Measurements from ENCODE around the gene KLF9. TPM values are rescaled to one million over a fixed set of nuclear protein-coding genes. Genes with fewer than 3 reads are reported as not detected.
A peak's percentile ranks its signal among the peaks of the same experiment; 100 is the strongest.

The KLF9 gene
- total RNA-seq, 3 donors from 2014 or later (not counting 1 experiment from before 2014, with no cell fraction given) = 47.7 to 79.3 (median 51.2) TPM

DNA sequence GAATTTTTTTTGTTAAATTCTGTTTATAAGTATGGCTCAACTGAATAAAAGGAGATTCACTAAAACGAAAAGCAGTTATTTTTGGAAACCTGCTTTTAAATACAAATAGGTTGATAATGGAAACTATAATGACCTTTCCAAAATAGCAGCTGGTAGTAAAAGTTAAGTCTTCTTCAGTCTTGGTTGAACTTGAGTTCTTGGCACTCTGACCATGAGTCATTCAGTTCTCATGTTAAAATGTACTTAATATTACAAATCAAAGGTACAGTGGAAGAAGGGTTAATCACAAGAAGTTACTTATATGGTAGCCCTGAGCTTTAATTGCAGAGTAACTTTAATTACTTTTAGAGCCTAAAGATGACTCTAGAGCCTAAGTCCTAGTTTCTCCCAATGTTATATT lies 62.1 kb downstream of the KLF9 start:
- Histone ChIP-seq H3K27me3 (ENCODE audit: control insufficient read depth, insufficient read depth, low read length) (no peaks in the 10 kb centered on the region), H3K4me3 (ENCODE audit: low read length) (no peak overlapping the region), H3K9me3 (ENCODE audit: control insufficient read depth, insufficient read depth, low read length) (no peaks in the 10 kb centered on the region), H3K27ac (ENCODE audit: low read length) (no peak overlapping the region), H3K4me1 (ENCODE audit: control insufficient read depth, insufficient read depth, low read length) (no peaks in the 10 kb centered on the region), H3K36me3 (ENCODE audit: control insufficient read depth, insufficient read depth, low read length) (peaks cover 22% of the 10 kb centered on the region)
- ATAC-seq = no peak
- Mint-ChIP-seq H3K9me3 (no peaks in the 10 kb centered on the region), H3K4me3 (no peak overlapping the region), H3K4me1 (peaks cover 5% of the 10 kb centered on the region in 2 donors), H3K27ac (no peak overlapping the region), H3K36me3 (peaks cover 12% of the 10 kb centered on the region), H3K27me3 (ENCODE audit: low read depth in 2 of 2) (no peaks in the 10 kb centered on the region)
- intact Hi-C loops (cut with micrococcal nuclease) = loop anchor here (5.0 kb wide), 1 partner anchor 40 kb away; no protein-coding TSS in a partner anchor
- 100% methylated on average over 1 of the region's 1 CpG for whole genome bisulfite sequencing (ENCODE audit: insufficient coverage)
- TF ChIP-seq, protein P1, sequence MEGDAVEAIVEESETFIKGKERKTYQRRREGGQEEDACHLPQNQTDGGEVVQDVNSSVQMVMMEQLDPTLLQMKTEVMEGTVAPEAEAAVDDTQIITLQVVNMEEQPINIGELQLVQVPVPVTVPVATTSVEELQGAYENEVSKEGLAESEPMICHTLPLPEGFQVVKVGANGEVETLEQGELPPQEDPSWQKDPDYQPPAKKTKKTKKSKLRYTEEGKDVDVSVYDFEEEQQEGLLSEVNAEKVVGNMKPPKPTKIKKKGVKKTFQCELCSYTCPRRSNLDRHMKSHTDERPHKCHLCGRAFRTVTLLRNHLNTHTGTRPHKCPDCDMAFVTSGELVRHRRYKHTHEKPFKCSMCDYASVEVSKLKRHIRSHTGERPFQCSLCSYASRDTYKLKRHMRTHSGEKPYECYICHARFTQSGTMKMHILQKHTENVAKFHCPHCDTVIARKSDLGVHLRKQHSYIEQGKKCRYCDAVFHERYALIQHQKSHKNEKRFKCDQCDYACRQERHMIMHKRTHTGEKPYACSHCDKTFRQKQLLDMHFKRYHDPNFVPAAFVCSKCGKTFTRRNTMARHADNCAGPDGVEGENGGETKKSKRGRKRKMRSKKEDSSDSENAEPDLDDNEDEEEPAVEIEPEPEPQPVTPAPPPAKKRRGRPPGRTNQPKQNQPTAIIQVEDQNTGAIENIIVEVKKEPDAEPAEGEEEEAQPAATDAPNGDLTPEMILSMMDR (IDR thresholded peaks at IDR 0.05) = no peak
- no peak for DNase-seq

DNA sequence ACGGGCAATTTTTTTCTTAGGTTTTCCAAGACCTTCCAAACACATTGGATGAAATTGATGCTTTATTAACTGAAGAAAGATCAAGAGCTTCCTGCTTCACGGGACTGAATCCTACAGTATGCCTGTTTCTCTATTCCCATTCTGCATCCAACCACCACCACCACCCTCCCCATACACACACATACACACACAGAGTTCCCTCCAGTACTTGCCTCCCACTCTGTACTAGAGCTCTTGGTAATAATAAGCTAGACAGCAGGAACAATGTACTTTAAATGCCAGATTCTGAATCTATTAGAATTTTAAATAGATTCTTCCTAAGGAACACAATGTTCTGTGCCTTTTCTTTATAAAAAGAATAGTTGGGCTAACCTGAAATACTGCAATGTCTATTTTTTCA lies 67.4 kb downstream of the KLF9 start:
- Mint-ChIP-seq H3K9me3 (no peaks in the 10 kb centered on the region), H3K36me3 (peaks cover 21% of the 10 kb centered on the region), H3K4me3 (no peak overlapping the region), H3K27me3 (ENCODE audit: low read depth in 2 of 2) (no peaks in the 10 kb centered on the region), H3K27ac (peak overlapping the region in 1 of 2 donors; percentile 1), H3K4me1 (no peaks in the 10 kb centered on the region)
- no peak overlapping the region for H3K4me3 ChIP-seq (ENCODE audit: low read length)
- WGBS (ENCODE audit: insufficient coverage) = 100% methylated on average over 1 of the region's 2 CpGs
- ATAC-seq (no peak), DNase-seq (no peak)
- H3K27me3 ChIP-seq (ENCODE audit: control insufficient read depth, insufficient read depth, low read length) = no peaks in the 10 kb centered on the region
- peaks cover 31% of the 10 kb centered on the region for H3K36me3 ChIP-seq (ENCODE audit: control insufficient read depth, insufficient read depth, low read length)
- intact Hi-C loops (cut with micrococcal nuclease) = no loop called here
- H3K27ac ChIP-seq (ENCODE audit: low read length) = no peak overlapping the region
- no peaks in the 10 kb centered on the region for H3K9me3 ChIP-seq (ENCODE audit: control insufficient read depth, insufficient read depth, low read length)
- no peaks in the 10 kb centered on the region for H3K4me1 ChIP-seq (ENCODE audit: control insufficient read depth, insufficient read depth, low read length)
- TF ChIP-seq, protein P1 (IDR thresholded peaks at IDR 0.05) = no peak

DNA sequence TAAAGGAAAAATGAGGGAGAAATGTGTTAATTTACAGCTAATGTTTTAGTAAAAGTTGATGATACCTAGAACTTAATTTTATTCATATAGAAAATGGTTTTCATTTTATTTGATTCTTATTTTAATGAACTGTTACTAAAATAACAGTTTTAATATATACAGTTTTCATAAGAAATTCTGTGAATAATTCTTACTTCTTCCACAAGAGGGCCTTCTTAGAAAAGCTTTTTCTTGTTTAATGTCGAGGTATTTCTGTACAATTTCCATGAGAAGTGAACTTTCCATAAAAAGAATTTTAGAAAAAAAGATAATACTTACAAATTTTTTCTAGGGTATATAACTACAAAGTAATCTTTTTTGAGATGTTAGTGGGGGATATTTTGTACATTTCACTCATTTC lies 73.9 kb downstream of the KLF9 start:
- Histone ChIP-seq H3K27me3 (ENCODE audit: control insufficient read depth, insufficient read depth, low read length) (no peaks in the 10 kb centered on the region), H3K27ac (ENCODE audit: low read length) (no peak overlapping the region), H3K4me1 (ENCODE audit: control insufficient read depth, insufficient read depth, low read length) (no peaks in the 10 kb centered on the region), H3K9me3 (ENCODE audit: control insufficient read depth, insufficient read depth, low read length) (no peaks in the 10 kb centered on the region), H3K36me3 (ENCODE audit: control insufficient read depth, insufficient read depth, low read length) (no peaks in the 10 kb centered on the region), H3K4me3 (ENCODE audit: low read length) (no peak overlapping the region)
- Mint-ChIP-seq H3K27me3 (ENCODE audit: low read depth in 2 of 2) (no peaks in the 10 kb centered on the region), H3K9me3 (no peaks in the 10 kb centered on the region), H3K27ac (no peak overlapping the region), H3K4me3 (no peak overlapping the region), H3K4me1 (peaks cover 0 to 10% of the 10 kb centered on the region in 2 donors), H3K36me3 (no peaks in the 10 kb centered on the region)
- WGBS (ENCODE audit: insufficient coverage) = no CpG with 5 or more reads among the region's 1 CpG
- ATAC-seq = no peak
- peak in 1 of 2 donors; percentile 47 for DNase-seq
- TF ChIP-seq, protein P1 (IDR thresholded peaks at IDR 0.05) = peak; percentile 72
- intact Hi-C loops (cut with micrococcal nuclease) = loop anchor here (1.0 to 5.0 kb wide), 3 partner anchors 72 to 262 kb away; partner anchors contain the start of gene KLF9

Other genes starting within 250 kb of the KLF9 start
- 10 to 100 TPM; 35.0 to 41.0 (median 40.9) TPM for gene SMC5, start 155.7 kb downstream of the KLF9 start, total RNA-seq

Data from natural killer cell (primary cell).